Liver (tissue), 9 donors: ENCODE measurements around the gene BLNK. TPM values are rescaled to one million over a fixed set of nuclear protein-coding genes. Genes with fewer than 3 reads are reported as not detected.

Source experiments
- DNase-seq: peaks from one replicate; pipeline ENCODE4 v3.0.0-alpha.2; 2017; ENCODE audit warnings: low spot score
- H3K27ac ChIP-seq, 2 donors: one replicate each; pipeline ENCODE4 v1.7.0; 2013; ENCODE audit warnings: inconsistent platforms in 2 of 2, low read length in 2 of 2, control low read depth in 1 of 2, low read depth in 1 of 2, mild to moderate bottlenecking in 1 of 2
- H3K27me3 ChIP-seq, 4 donors: one replicate each; pipeline versions ENCODE4 v1.6.1 to v1.7.0; 2013; ENCODE audit warnings: low read length in 3 of 4, inconsistent platforms in 1 of 4, mild to moderate bottlenecking in 1 of 4, moderate library complexity in 1 of 4; ENCODE audit not compliant: control insufficient read depth in 4 of 4, insufficient read depth in 4 of 4
- H3K36me3 ChIP-seq, 4 donors: one replicate each; pipeline versions ENCODE4 v1.6.1 to v1.7.0; 2013; ENCODE audit warnings: low read length in 3 of 4, mild to moderate bottlenecking in 3 of 4, low read depth in 1 of 4, moderate library complexity in 1 of 4; ENCODE audit not compliant: control insufficient read depth in 4 of 4, insufficient read depth in 3 of 4
- H3K4me1 ChIP-seq, 4 donors: one replicate each; pipeline versions ENCODE4 v1.6.1 to v1.7.0; 2013; ENCODE audit warnings: low read length in 3 of 4, mild to moderate bottlenecking in 3 of 4, moderate library complexity in 1 of 4; ENCODE audit not compliant: control insufficient read depth in 4 of 4, insufficient read depth in 4 of 4
- H3K4me3 ChIP-seq, 3 donors: one replicate each; pipeline versions ENCODE4 v1.6.1 to v1.7.0; 2013; ENCODE audit warnings: low read length in 3 of 3, control low read depth in 1 of 3, low read depth in 1 of 3, mild to moderate bottlenecking in 1 of 3
- H3K9ac ChIP-seq, 2 donors: one replicate each; pipeline ENCODE4 v1.7.0; 2013; ENCODE audit warnings: low read length in 2 of 2, mild to moderate bottlenecking in 2 of 2, moderate library complexity in 2 of 2, control low read depth in 1 of 2, low read depth in 1 of 2
- H3K9me3 ChIP-seq, 4 donors: one replicate each; pipeline versions ENCODE4 v1.6.1 to v1.7.0; 2013; ENCODE audit warnings: low read length in 3 of 4; ENCODE audit not compliant: control insufficient read depth in 4 of 4
- ATF3 ChIP-seq: IDR thresholded peaks from 2 replicates; pipeline ENCODE4 v1.6.1; 2016; ENCODE audit warnings: antibody characterized with exemption
- EGR1 ChIP-seq, 2 donors: IDR thresholded peaks; 2 replicates each; pipeline ENCODE4 v1.6.1; 2016 to 2018; ENCODE audit warnings: antibody characterized with exemption in 2 of 2, low read depth in 2 of 2
- FOXA1 ChIP-seq: IDR thresholded peaks from 2 replicates; pipeline ENCODE4 v1.6.1; 2016; ENCODE audit warnings: antibody characterized with exemption
- FOXA2 ChIP-seq: IDR thresholded peaks from 2 replicates; pipeline ENCODE4 v1.6.1; 2016; ENCODE audit warnings: antibody characterized with exemption
- GABPA ChIP-seq, 2 donors: IDR thresholded peaks in 1 of 2; conservative IDR thresholded peaks in 1 of 2; 2 replicates each; pipeline ENCODE4 v1.6.1; 2016; ENCODE audit warnings: antibody characterized with exemption in 2 of 2, mild to moderate bottlenecking in 1 of 2, moderate library complexity in 1 of 2
- HNF4A ChIP-seq, 2 donors: conservative IDR thresholded peaks; 2 replicates each; pipeline ENCODE4 v1.6.1; 2016; ENCODE audit warnings: antibody characterized with exemption in 2 of 2, mild to moderate bottlenecking in 2 of 2
- HNF4G ChIP-seq: IDR thresholded peaks from 2 replicates; pipeline ENCODE4 v1.6.1; 2016; ENCODE audit warnings: antibody characterized with exemption
- JUND ChIP-seq, 2 donors: IDR thresholded peaks; 2 replicates each; pipeline ENCODE4 v1.6.1; 2016; ENCODE audit warnings: antibody characterized with exemption in 2 of 2
- MAX ChIP-seq: IDR thresholded peaks from 2 replicates; pipeline ENCODE4 v1.6.1; 2016; ENCODE audit warnings: antibody characterized with exemption
- NR2F2 ChIP-seq: IDR thresholded peaks from 2 replicates; pipeline ENCODE4 v1.6.1; 2016; ENCODE audit warnings: antibody characterized with exemption
- RAD21 ChIP-seq, 2 donors: IDR thresholded peaks; 2 replicates each; pipeline ENCODE4 v1.6.1; 2016; ENCODE audit warnings: antibody characterized with exemption in 2 of 2, mild to moderate bottlenecking in 2 of 2
- REST ChIP-seq: IDR thresholded peaks from 2 replicates; pipeline ENCODE4 v1.6.1; 2016; ENCODE audit warnings: antibody characterized with exemption, mild to moderate bottlenecking
- RXRA ChIP-seq, 2 donors: IDR thresholded peaks; 2 replicates each; pipeline ENCODE4 v1.6.1; 2017 to 2018; ENCODE audit warnings: antibody characterized with exemption in 2 of 2, mild to moderate bottlenecking in 1 of 2
- SP1 ChIP-seq: IDR thresholded peaks from 2 replicates; pipeline ENCODE4 v1.6.1; 2018; ENCODE audit warnings: antibody characterized with exemption, mild to moderate bottlenecking
- TAF1 ChIP-seq: conservative IDR thresholded peaks from 2 replicates; pipeline ENCODE4 v1.6.1; 2016; ENCODE audit warnings: antibody characterized with exemption, mild to moderate bottlenecking
- YY1 ChIP-seq: IDR thresholded peaks from 2 replicates; pipeline ENCODE4 v1.6.1; 2016; ENCODE audit warnings: antibody characterized with exemption, mild to moderate bottlenecking
- WGBS: extraction: QIAGEN DNeasy Blood & Tissue Kit; methylation state at CpG from one replicate; pipeline ENCODE4 v1.1.7; 2013; 5-methylcytosine and 5-hydroxymethylcytosine counted together
- polyA plus RNA-seq, 2 donors: library from polyadenylated mRNA; stranded (reverse) in 1 of 2; unstranded in 1 of 2; fragments of 200-250 nt in 1 of 2; fragments of >200 nt in 1 of 2; fragmentation: Nextera tagmentation in 1 of 2; extraction: Ambion mirVana in 1 of 2; gene quantifications; one replicate each; pipeline versions ENCODE4 v1.2.1 to v1.2.3, GENCODE V29; 2013 to 2015
- total RNA-seq, 2 donors: library from RNA; depleted of rRNA; stranded (reverse); fragments of >200 nt; gene quantifications; one replicate each; pipeline ENCODE4 v1.2.3, GENCODE V29; 2014
- TF ChIP-seq, protein P1 (sequence below): IDR thresholded peaks from 2 replicates; pipeline ENCODE4 v1.6.1; 2016; ENCODE audit warnings: antibody characterized with exemption
- TF ChIP-seq, protein P2 (sequence below): fragments of 150-350 bp; IDR thresholded peaks from 2 replicates; pipeline ENCODE4 v1.5.1; 2017; ENCODE audit warnings: improper control_type of control experiment, low read depth, low read length; ENCODE audit not compliant: missing input control
- donor health status: healthy.
- donor health status: healthy.
- donor health status: healthy.
- donor health status: healthy.
- donor health status: healthy.

BLNK gene
- total and polyA plus RNA-seq, 4 donors = 3.3 to 45.2 (median 14.5) TPM

- no peak for TF ChIP-seq MAX
- no peak for TF ChIP-seq FOXA1
- no peak for TF ChIP-seq YY1
These were observed 4.1 kb downstream of the BLNK start (continued) for GRCh38 chr10:96267234-96267705.

DNA sequence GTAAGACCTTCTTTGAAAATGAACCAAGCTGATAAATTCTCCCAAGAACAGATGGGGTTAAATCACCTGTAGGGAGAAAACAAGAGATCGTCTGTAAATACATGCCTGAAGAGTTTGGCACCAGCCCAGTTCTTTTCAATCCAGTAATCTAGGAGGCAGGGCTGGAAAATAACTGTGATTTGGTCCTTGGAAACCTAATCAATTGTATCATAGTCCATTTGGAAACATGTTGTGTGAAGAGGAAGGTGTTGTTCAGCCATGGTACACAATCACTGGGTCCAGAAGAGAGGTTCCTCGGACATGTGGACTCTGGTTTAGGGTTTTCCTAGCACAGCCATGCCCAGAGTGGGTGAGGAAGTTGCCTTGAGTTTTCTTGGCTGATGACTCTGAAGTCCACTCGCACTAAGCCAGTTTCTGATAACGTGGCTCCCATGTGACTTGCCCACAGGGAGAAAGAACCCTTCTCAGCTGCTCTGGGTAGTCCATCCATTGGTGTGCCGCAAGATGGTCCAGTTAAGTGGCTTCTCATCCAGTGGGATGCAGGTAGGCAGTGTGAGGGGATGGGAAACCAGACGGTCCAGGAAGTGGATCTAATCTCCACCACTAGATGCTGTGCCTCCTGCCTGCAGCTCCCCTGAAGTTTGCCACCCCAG is 5.1 kb downstream of the BLNK start:
- H3K27ac ChIP-seq = peak overlapping the region; percentile 65 to 78
- TF ChIP-seq, protein P1, sequence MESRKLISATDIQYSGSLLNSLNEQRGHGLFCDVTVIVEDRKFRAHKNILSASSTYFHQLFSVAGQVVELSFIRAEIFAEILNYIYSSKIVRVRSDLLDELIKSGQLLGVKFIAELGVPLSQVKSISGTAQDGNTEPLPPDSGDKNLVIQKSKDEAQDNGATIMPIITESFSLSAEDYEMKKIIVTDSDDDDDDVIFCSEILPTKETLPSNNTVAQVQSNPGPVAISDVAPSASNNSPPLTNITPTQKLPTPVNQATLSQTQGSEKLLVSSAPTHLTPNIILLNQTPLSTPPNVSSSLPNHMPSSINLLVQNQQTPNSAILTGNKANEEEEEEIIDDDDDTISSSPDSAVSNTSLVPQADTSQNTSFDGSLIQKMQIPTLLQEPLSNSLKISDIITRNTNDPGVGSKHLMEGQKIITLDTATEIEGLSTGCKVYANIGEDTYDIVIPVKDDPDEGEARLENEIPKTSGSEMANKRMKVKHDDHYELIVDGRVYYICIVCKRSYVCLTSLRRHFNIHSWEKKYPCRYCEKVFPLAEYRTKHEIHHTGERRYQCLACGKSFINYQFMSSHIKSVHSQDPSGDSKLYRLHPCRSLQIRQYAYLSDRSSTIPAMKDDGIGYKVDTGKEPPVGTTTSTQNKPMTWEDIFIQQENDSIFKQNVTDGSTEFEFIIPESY = peak; percentile 90
- no peak for TF ChIP-seq NR2F2
- peak; percentile 28 for TF ChIP-seq ATF3
- TF ChIP-seq MAX = peak; percentile 97
- no peak for TF ChIP-seq TAF1
- peak; percentile 85 for TF ChIP-seq HNF4G
- peak in 1 of 2 donors; percentile 57 for TF ChIP-seq GABPA (IDR thresholded peaks at IDR 0.05 in 1 of 2, conservative IDR thresholded peaks at IDR 0.05 in 1 of 2)
- TF ChIP-seq, protein P2, sequence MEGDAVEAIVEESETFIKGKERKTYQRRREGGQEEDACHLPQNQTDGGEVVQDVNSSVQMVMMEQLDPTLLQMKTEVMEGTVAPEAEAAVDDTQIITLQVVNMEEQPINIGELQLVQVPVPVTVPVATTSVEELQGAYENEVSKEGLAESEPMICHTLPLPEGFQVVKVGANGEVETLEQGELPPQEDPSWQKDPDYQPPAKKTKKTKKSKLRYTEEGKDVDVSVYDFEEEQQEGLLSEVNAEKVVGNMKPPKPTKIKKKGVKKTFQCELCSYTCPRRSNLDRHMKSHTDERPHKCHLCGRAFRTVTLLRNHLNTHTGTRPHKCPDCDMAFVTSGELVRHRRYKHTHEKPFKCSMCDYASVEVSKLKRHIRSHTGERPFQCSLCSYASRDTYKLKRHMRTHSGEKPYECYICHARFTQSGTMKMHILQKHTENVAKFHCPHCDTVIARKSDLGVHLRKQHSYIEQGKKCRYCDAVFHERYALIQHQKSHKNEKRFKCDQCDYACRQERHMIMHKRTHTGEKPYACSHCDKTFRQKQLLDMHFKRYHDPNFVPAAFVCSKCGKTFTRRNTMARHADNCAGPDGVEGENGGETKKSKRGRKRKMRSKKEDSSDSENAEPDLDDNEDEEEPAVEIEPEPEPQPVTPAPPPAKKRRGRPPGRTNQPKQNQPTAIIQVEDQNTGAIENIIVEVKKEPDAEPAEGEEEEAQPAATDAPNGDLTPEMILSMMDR = no peak
- TF ChIP-seq RXRA (IDR thresholded peaks at IDR 0.05) = peak; percentile 76 to 89
- no peak for TF ChIP-seq REST
- TF ChIP-seq HNF4A (conservative IDR thresholded peaks at IDR 0.05) = peak; percentile 95 to 96
- TF ChIP-seq RAD21 (IDR thresholded peaks at IDR 0.05) = peak; percentile 37 to 61
- TF ChIP-seq FOXA2 = peak; percentile 51
- peak; percentile 41 to 68 for TF ChIP-seq JUND (IDR thresholded peaks at IDR 0.05)
- TF ChIP-seq SP1 = peak; percentile 82
- TF ChIP-seq YY1 = peak; percentile 87
- TF ChIP-seq EGR1 (IDR thresholded peaks at IDR 0.05; ENCODE audit: low read depth in 2 of 2) = peak; percentile 23 to 90
- peak; percentile 53 for TF ChIP-seq FOXA1
- H3K36me3 ChIP-seq = no peaks in the 10 kb centered on the region
- no peaks in the 10 kb centered on the region for H3K9me3 ChIP-seq
- DNase-seq = no peak
- no peak overlapping the region for H3K9ac ChIP-seq
- H3K4me1 ChIP-seq = peaks cover 7 to 65% (median 43%) of the 10 kb centered on the region in 4 donors
- H3K27me3 ChIP-seq = no peaks in the 10 kb centered on the region
- 38% methylated on average over 6 of the region's 6 CpGs for WGBS
- H3K4me3 ChIP-seq = peak overlapping the region in 2 of 3 donors; percentile 7 to 20
